ENCODE measurements around the gene SYNPO2L. TPM values are rescaled to one million over a fixed set of nuclear protein-coding genes. Genes with fewer than 3 reads are reported as not detected.
A peak's percentile ranks its signal among the peaks of the same experiment; 100 is the strongest.

SYNPO2L gene
- polyA plus RNA-seq, 1 experiment = 0.05 TPM

DNA sequence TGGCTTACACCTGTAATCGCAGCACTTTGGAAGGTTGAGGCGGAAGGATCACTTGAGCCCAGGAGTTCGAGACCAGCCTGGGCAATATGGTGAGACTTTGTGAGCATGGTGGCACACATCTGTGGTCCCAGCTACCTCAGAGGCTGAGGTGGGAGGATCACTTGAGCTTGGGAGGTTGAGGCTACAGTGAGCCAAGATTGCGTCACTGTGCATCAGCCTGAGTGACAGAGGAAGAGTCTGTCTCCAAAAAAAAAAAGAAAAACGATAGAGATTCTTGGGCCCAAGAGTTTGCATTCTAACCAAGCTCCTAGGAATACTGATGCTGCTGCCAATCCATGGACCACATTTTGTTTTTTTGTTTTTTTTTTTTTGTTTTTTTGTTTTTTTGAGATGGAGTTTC lies 26.7 kb downstream of the SYNPO2L start:
- ChIA-PET POLR2A (no interaction called here), CTCF (interaction anchor here (1.4 to 4.0 kb wide), 2 partner anchors 15 to 100 kb away, joined by 3 to 23 read pairs; no protein-coding TSS in a partner anchor)
- no peak for DNase-seq (ENCODE audit: low read depth)
- TF ChIP-seq, protein P1, sequence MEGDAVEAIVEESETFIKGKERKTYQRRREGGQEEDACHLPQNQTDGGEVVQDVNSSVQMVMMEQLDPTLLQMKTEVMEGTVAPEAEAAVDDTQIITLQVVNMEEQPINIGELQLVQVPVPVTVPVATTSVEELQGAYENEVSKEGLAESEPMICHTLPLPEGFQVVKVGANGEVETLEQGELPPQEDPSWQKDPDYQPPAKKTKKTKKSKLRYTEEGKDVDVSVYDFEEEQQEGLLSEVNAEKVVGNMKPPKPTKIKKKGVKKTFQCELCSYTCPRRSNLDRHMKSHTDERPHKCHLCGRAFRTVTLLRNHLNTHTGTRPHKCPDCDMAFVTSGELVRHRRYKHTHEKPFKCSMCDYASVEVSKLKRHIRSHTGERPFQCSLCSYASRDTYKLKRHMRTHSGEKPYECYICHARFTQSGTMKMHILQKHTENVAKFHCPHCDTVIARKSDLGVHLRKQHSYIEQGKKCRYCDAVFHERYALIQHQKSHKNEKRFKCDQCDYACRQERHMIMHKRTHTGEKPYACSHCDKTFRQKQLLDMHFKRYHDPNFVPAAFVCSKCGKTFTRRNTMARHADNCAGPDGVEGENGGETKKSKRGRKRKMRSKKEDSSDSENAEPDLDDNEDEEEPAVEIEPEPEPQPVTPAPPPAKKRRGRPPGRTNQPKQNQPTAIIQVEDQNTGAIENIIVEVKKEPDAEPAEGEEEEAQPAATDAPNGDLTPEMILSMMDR (IDR thresholded peaks at IDR 0.05; ENCODE audit: insufficient read depth, low read depth, low read length) = no peak
- no peaks in the 10 kb centered on the region for H3K36me3 ChIP-seq (ENCODE audit: control insufficient read depth, insufficient read depth, low read length)
- H3K4me3 ChIP-seq (ENCODE audit: low read depth, low read length) = no peak overlapping the region
- H3K27me3 ChIP-seq (ENCODE audit: control insufficient read depth, insufficient read depth, low read length) = no peaks in the 10 kb centered on the region

DNA sequence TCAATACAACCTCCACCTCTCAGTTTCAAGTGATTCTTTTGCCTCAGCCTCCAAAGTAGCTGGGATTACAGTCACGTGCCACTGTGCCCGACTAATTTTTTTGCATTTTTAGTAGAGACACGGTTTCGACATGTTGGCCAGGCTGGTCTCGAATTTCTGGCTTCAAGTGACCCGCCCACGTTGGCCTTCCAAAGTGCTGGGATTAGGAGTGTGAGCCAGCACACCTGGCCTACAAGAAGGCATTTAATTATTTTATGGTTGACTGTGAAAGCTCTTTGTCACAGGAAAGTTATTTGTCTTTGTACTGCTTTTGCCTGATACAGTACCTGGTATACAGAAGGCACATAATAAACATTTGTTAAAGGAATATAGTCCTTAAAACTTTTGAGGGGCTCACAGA lies 27.4 kb downstream of the SYNPO2L start:
- no peak for DNase-seq (ENCODE audit: low read depth)
- ChIA-PET POLR2A (no interaction called here), CTCF (interaction anchor here (1.1 to 4.0 kb wide), 2 partner anchors 15 to 100 kb away, joined by 3 to 23 read pairs; no protein-coding TSS in a partner anchor)
- TF ChIP-seq, protein P1 (IDR thresholded peaks at IDR 0.05; ENCODE audit: insufficient read depth, low read depth, low read length) = no peak
- H3K36me3 ChIP-seq (ENCODE audit: control insufficient read depth, insufficient read depth, low read length) = no peaks in the 10 kb centered on the region
- H3K4me3 ChIP-seq (ENCODE audit: low read depth, low read length) = no peak overlapping the region
- H3K27me3 ChIP-seq (ENCODE audit: control insufficient read depth, insufficient read depth, low read length) = no peaks in the 10 kb centered on the region

DNA sequence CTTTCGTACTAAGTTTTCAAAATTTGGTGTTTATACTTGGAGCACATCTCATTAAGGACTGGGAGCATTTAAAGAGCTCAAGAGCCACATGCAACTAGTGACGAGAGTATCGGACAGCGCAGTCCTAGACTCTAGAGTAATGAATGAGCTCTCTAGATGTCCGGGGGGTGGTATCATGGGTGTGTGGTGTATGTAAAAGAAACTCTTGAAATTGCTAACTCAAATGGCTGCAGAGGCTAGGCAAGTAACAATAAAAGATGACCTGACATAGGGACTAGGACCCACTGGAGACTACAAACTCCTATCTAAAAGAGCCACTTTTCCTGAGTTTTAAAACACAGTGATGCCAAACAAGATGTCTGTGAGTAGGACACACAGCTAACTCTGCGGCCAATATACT lies 28.5 kb downstream of the SYNPO2L start:
- TF ChIP-seq, protein P1 (IDR thresholded peaks at IDR 0.05; ENCODE audit: insufficient read depth, low read depth, low read length) = no peak
- Histone ChIP-seq H3K4me3 (ENCODE audit: low read depth, low read length) (no peak overlapping the region), H3K36me3 (ENCODE audit: control insufficient read depth, insufficient read depth, low read length) (no peaks in the 10 kb centered on the region), H3K27me3 (ENCODE audit: control insufficient read depth, insufficient read depth, low read length) (no peaks in the 10 kb centered on the region)
- DNase-seq (ENCODE audit: low read depth) = no peak
- ChIA-PET POLR2A (no interaction called here), CTCF (interaction anchor here (0.6 kb wide), 1 partner anchor 126 kb away, joined by 3 read pairs; no protein-coding TSS in a partner anchor)

DNA sequence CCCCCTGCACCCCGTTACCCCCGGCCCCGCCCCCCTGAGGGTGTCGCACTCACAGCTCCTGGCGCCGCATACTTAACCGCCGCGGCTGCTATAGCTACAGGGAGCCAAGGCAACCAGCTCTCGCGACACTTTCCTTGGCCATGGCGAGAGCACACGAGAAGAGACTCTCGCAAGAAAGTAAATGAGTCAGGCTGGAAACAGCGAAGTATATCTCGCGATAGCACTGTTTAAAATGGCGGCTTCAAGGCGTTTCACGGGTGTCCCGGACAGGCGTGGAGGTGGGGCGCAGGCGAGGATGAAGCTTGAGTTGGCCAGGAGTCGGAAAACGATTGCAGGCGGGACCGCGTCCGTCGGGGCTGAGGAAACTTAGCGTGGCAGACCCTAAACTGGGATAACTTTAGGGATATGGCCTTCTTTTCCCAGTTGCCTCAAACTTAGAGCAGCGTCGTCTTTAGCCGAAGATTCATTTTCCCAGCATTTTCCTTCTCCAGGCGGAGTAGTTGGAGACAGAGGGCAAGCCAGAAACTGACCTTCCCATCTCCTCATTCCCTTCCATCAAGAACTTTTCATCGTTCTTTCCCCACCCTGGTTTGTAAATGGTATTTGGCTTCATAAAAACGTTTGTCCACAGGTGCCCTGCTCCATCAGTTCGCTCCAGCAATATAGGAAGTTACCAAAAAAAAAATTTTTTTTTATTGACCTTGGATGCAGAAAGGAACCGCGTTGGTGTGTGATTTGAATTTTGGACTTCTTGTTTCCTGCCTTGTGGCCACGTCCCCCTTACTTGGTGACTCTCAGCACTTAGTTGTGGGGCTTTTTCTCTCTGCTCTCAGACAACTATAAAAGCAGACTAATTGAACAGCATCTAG lies 29.7 kb downstream of the SYNPO2L start:
- H3K4me3 ChIP-seq (ENCODE audit: low read depth, low read length) = peak overlapping the region; percentile 94
- H3K27me3 ChIP-seq (ENCODE audit: control insufficient read depth, insufficient read depth, low read length) = no peaks in the 10 kb centered on the region
- TF ChIP-seq, protein P1 (IDR thresholded peaks at IDR 0.05; ENCODE audit: insufficient read depth, low read depth, low read length) = no peak
- ChIA-PET CTCF (no interaction called here), POLR2A (no interaction called here)
- no peaks in the 10 kb centered on the region for H3K36me3 ChIP-seq (ENCODE audit: control insufficient read depth, insufficient read depth, low read length)
- peak; percentile 93 for DNase-seq (ENCODE audit: low read depth)

DNA sequence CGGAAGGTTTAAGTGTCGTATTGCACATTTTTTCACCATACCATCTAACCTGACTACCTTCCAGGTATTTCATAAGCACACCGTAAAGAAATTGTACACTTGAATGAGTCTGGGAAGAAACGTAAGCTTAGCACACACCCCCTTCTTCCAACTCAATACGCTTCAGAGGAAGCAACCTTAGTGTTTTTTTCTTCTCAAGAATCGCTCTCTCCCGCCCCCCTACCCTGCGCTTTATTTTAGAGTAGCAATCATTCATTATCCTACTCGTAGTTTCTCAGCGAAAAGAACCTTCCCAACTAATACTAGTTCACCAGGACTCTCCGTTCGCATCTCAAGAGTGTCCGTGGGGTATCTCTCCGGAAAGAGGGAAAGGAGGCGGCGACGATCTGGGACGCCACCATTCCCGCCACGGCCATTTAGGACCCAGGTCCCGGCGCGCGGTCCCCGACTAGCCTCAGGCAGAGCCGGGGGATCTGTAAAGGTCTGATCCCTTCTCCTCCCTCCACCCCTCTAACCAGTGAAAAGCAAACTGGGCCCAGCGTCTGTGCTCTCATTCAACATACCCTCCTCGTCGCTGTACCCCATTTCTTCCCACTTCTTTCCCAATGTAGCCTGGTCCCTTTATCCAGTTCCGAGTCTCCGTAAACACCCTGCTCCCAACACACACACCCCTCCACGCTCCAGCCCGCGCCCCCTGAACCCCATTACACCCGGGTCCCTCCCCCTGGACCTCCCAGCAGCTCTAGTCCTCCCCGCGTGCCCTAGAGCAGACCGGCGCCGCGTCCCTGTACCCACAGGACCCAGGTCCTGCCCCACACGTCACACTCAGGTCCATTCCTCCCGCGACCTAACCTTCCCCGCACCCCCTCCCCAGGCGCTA lies 30.6 kb downstream of the SYNPO2L start:
- no peaks in the 10 kb centered on the region for H3K27me3 ChIP-seq (ENCODE audit: control insufficient read depth, insufficient read depth, low read length)
- ChIA-PET POLR2A (no interaction called here), CTCF (interaction anchor here (1.8 kb wide), 1 partner anchor 63 kb away, joined by 5 read pairs; no protein-coding TSS in a partner anchor)
- TF ChIP-seq, protein P1 (IDR thresholded peaks at IDR 0.05; ENCODE audit: insufficient read depth, low read depth, low read length) = no peak
- DNase-seq (ENCODE audit: low read depth) = no peak
- H3K4me3 ChIP-seq (ENCODE audit: low read depth, low read length) = peak overlapping the region; percentile 94
- no peaks in the 10 kb centered on the region for H3K36me3 ChIP-seq (ENCODE audit: control insufficient read depth, insufficient read depth, low read length)
